CD4-positive, alpha-beta T cell treated with Interleukin-17A for 1 hour (primary cell): ENCODE results near the gene TMEM255B.

Experiments used
- DNase-seq: peaks from one replicate; pipeline ENCODE4 v3.0.0-alpha.2; 2020

Gene TMEM255B

GRCh38 chr13:113852536-113853517, 93.8 kb downstream of the TMEM255B start:
- DNase-seq, result no peak

- no peak for DNase-seq
Measured at GRCh38 chr13:113853518-113854237, 94.7 kb downstream of the TMEM255B start.

- no peak for DNase-seq
Measured at GRCh38 chr13:113854238-113855011, 95.4 kb downstream of the TMEM255B start.

DNA sequence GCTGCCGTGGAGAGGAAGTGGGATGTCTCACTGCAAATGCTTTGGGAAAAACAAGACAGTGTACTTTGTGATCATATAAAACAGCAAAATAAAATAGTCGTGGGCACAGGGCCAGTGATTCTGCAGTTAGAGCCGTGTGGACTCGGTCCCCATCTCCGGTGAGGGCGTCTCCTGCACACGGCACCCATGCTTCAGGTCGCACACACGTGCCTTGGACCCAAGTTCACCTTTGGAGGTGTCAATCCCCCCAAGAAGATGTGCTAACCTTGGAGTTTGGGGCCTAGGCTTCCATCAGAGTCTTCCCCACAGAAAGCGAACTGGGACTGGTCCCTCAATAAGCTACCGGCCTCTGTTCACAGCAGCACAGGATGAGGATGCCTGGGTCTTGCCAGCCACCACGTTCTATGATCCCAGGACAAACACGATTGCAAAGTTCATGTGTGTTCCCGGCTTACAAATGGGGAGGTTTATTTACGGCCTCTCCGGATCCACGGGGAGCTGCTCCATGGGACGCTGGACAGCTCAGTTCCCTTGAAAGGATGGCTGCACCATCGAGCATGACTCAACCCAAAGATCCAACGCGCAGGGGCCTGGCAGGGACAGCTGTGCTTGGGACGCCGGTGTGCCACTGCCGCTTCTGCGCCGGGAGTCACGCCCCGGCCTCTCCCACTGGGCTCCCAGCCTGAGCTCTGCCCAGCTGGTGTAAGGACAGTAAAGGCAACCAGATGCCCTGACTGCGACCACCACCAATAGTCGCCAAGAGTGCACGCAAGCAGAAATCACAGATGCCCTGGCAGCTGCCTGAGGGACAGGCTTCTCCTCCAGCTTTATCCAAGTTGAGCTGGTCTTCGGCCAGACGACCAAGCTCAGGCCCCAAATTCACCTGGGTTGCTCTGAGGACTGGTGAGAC, 96.2 kb downstream of the TMEM255B start:
- no peak for DNase-seq

GRCh38 chr13:113855931-113856715, 97.1 kb downstream of the TMEM255B start:
- no peak for DNase-seq

- DNase-seq, result no peak
Measured at GRCh38 chr13:113856716-113857065, 97.7 kb downstream of the TMEM255B start.

DNA sequence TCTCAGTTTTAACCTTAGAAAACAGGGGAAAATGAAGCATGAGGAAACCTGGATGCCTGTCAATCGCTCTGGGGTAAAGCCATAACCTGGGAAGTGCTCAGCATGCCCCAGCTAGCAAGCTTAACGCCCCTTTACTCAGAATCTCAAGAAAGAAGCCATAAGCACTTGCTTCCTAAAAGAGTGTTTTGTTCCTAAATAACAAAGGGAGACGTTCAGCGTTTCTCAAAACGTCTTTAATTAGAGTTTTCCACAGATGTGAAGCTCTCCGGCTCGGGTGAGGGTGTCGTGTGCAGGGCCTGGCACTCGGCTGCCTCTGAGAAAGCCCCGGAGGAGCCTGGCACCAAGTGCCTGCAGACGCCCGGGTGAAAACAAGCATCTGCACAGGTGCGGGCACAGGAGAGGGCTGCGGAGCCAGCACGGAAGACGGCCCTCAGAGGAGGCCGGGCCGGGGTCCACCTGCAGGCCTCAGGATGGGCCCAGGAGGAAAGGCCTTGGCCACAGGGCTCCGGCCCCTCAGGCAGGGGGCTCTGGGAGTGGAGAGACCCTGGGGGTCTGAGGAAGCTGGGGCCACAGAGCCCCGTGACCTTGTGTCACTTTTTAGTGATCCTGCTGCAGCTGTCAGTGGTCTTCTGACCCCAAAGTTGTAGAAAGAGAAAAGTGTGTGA, 98.6 kb downstream of the TMEM255B start:
- no peak for DNase-seq

- DNase-seq, result no peak
Measured at GRCh38 chr13:113859311-113860050, 100.5 kb downstream of the TMEM255B start.

DNA sequence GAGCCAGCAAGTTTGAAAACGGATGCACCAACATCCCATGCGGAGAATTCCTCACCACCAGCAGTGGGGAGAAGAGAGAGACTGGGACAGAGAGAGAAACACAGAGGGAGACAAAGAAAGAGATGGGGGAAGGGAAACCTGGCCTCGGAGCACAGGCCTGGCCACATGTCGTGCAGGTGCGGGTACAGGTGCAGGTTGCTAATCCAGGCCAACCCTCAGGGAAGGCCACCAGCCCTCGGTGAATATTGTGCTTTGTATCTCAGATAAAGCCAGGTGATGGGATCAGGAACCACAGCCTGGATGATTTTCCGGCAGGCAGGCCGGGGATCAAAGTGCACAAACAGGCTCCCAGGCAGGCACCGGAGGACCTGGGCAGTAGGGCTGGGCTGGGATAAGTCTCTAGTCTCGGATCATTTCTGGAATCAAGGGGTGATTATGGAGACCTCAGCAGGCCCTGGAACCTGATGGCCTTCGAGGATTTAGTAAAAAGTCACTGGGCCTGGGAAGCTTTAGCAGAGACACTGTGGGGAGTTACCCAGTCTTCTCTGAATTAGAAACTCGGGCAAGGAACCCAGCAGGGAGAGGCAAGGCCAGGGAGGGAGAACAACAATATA, 101.1 kb downstream of the TMEM255B start:
- no peak for DNase-seq

DNA sequence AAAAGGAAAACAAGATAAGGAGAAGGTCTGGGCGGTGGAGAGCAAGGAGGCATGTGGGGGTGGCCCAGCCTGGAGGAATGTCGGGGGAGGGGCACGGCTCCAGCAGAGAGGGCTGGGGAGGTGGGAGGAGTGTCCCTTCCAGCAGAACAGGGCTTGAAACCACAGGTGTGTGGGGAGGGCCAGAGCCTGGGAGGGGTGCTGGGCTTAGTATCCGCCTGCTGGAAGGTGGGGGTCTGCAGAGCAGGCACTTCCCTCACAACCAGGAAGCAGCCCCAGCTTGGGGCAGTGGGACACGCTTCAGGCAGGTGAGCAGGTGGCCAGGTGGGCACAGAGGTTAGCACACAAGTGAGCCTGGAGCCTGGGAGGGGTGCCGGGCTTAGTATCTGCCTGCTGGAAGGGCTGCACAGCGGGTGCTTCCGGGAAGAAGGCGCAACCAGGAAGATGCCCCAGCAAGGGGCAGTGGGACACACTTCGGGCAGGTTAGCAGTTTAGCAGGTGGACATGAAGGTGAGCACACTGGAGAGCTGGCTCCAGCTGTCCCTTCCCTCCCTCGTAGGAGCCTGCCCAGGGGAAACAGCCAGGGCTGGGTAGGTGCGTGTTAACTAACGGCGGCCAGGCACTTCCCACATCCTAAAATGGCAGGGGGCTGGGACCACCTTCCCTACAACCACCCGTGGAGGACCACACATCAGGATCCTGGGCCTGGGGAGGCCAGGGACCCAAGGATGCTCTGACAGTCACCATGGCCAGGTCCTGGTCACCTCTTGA, 101.8 kb downstream of the TMEM255B start:
- DNase-seq, result no peak

- DNase-seq, result no peak
Measured at GRCh38 chr13:113861433-113862030, 102.5 kb downstream of the TMEM255B start.

DNA sequence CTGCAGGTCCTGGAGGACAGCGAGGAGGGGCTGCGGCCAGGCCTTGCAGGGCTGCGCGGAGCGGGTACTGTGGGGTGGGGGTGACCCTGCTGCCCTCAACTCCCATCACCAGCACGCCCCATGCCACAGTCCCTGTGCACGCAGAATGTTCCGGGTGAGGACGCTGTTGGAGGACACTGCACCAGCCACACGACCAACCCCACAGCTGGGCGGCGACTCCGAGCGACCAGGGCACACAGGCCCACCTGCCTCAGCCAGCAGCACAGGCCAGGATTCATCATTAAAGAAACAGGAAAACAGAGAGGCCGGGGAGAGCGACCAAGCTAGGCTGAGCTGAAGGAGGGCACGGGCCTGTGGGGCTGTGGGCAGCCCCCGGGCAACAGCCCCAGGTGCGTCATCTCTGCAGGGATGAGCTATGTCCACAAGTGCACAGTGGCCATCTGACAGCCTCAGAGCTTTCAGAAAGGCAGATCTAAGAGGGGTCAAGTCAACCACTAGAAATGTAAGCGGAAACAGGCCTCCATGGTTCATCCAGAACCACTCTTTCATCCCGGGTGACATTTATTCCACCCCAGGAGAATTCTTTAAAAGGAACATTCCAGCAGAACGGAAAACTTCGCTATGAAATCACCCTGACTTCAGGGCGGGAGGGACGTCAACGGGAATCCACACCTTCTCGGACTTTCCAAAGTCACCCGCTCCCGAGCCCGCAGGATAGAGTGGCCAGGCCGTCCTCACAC, 103.3 kb downstream of the TMEM255B start:
- DNase-seq, result no peak

DNA sequence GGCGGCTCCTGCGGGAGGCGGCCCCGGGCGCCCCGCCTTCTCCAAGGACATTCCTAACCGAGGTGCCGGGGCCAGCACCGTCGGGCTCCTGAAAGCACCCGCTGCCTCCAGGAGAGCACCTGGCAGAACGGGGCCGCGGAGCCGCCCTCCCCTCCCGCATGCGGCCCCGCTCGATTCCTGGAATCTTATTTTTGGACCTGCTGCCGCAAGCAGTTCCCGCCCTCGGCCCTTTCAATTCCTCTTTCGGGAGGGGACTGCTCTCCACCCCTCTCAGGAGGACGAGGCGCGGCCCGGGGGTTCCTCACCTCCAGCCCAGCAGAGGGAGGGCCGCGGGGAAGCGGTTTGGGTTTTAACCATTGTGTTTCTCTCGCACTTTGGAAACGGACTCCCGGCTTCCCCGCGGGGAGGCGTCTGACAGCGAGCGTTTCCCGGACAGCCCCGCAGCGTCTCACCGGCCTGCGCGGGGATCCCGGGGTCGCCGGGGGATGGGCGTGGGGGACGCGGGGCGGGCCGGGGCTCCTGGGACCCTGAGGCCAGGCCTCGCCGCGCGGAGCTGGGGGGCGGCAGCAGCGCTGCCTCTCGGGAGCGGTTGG, 104.0 kb downstream of the TMEM255B start:
- no peak for DNase-seq

DNA sequence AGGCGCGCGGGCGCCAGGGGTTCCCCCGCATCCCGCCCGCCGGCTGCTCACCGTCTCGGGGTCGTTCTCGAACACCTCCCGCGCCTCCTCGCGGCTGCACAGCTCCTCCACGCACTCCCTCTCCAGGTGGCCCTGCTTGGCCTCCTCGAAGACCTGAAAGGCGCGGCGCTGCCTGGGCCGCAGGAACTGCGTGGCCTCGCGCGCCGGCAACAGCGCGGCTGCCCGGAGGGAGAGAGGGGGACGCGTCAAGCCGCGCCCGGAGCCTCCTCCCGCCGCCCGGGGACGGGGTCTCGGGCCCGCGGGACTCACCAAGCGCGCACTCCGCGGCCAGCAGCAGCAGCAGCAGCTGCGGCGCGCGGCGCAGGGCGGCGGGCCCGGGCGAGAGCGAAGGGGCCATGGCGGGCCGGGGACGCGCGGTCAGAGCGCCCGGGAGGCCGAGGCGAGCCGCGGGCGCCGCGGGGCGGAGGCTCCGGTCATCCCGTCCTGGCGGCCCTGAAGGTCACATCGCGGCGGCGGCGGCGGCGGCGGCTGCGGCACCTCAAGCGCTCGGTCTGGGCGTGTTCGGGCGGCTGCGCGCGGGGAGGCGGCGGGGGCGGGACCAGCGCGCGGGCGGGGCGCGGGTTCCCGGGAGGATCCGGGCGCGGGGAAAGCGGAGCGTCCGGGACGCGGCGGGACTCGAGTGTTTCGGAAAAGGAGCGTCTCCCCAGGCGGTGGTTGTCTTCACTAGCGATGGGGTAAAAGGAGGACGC, 104.7 kb downstream of the TMEM255B start, which contains the start of gene GAS6:
Gene GAS6 (minus strand): TSS at position 553 of the 749 bp plus-strand sequence. CDS start 156 bp downstream, at position 397.
- DNase-seq, result peak; percentile 12

DNA sequence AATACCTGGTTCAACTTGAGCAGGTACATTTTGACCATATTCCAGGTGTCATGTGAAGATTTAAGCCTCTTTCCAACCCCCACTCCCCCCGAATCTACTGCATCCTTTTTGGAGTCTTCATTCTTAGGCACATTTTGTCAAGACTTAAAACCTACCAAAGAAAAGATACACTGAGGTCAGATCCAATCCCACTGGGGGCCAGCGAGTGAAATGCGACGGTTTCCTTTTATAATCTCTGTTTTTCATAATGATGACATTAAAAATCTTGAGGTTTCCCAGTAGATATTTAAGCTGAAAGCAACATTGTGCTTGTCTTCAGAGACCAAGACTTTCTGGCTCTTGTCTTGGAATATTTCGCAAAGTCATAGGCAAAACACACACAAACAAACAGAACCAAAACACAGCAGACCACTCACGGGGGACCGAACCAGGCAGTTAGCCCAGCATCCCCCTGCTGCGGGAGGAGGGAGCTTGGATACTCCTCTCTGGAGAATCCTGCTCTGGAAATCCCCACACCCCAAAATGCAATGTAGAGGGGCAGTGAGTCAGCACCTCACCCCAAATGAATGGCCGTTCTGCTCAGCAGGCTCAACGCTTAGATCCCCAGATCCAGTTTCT, 105.4 kb downstream of the TMEM255B start:
- no peak for DNase-seq

DNA sequence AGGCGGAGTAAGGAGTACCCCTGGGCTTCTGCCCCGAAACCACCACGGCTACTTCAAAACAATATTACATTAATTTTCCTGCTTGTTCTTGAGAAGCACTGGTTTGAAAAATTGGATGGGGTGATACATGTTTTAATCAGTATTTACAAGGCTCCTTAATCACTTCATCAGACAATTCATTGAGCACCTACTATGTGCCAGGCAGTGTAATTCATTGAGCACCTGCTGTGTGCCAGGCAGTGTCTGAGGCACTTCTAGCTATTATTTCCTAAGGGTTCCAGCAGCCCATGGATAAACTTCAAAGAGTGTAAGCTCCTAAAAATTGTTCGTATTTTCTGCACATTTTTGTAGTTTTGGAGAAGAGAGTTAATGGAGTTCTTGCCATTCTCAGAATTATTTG, 106.4 kb downstream of the TMEM255B start:
- DNase-seq, result no peak
